Large intestine (tissue), 3 donors: ENCODE data around the gene CIB4. TPM values are rescaled to one million over a fixed set of nuclear protein-coding genes. Genes with fewer than 3 reads are reported as not detected.
A peak's percentile ranks its signal among the peaks of the same experiment; 100 is the strongest.

Experiments used
- DNase-seq, 2 donors: peaks; one replicate each; pipeline versions ENCODE4 v3.0.0 to v3.0.0-alpha.2; 2013
- H3K27ac ChIP-seq: one replicate; pipeline ENCODE4 v1.5.1; 2013; ENCODE audit warnings: low read length
- H3K27me3 ChIP-seq: 2 replicates; pipeline ENCODE4 v1.6.1; 2013; ENCODE audit warnings: low read length; ENCODE audit not compliant: control insufficient read depth, insufficient read depth
- H3K36me3 ChIP-seq: 2 replicates; pipeline ENCODE4 v1.6.1; 2013; ENCODE audit warnings: low read length; ENCODE audit not compliant: control insufficient read depth, insufficient read depth
- H3K4me1 ChIP-seq: one replicate; pipeline ENCODE4 v1.6.1; 2013; ENCODE audit warnings: low read length; ENCODE audit not compliant: control insufficient read depth, insufficient read depth
- H3K4me3 ChIP-seq: one replicate; pipeline ENCODE4 v1.5.1; 2013; ENCODE audit warnings: low read length
- H3K9me3 ChIP-seq: one replicate; pipeline ENCODE4 v1.6.1; 2013; ENCODE audit warnings: mild to moderate bottlenecking, low read depth, low read length, moderate library complexity; ENCODE audit not compliant: control insufficient read depth
- WGBS: methylation state at CpG from one replicate; pipeline ENCODE4 v1.1.5; 2013; ENCODE audit warnings: low lambda C conversion rate; ENCODE audit not compliant: insufficient coverage; 5-methylcytosine and 5-hydroxymethylcytosine counted together
- polyA plus RNA-seq: library from polyadenylated mRNA; unstranded; fragments of 120-200 nt; gene quantifications from one replicate; pipeline ENCODE4 v1.2.1, GENCODE V29; 2013

The CIB4 gene
- polyA plus RNA-seq, 1 donor, result 0.21 TPM

GRCh38 chr2:26615336-26615859 lies 25.8 kb downstream of the CIB4 start:
- H3K27me3 ChIP-seq, result peaks cover 17% of the 10 kb centered on the region
- H3K27ac ChIP-seq, result no peak overlapping the region
- no CpG with 5 or more reads among the region's 10 CpGs for WGBS
- peaks cover 24% of the 10 kb centered on the region for H3K4me1 ChIP-seq
- no peaks in the 10 kb centered on the region for H3K36me3 ChIP-seq
- no peaks in the 10 kb centered on the region for H3K9me3 ChIP-seq
- H3K4me3 ChIP-seq, result no peak overlapping the region
- no peak for DNase-seq

- no peak for DNase-seq
- WGBS, result no CpG with 5 or more reads among the region's 18 CpGs
These were observed 26.7 kb downstream of the CIB4 start for GRCh38 chr2:26614216-26615138.

GRCh38 chr2:26613241-26614215 lies 27.6 kb downstream of the CIB4 start:
- Histone ChIP-seq H3K36me3 (no peaks in the 10 kb centered on the region), H3K27me3 (peaks cover under 1% of the 10 kb centered on the region), H3K9me3 (no peaks in the 10 kb centered on the region), H3K4me3 (no peak overlapping the region), H3K27ac (no peak overlapping the region), H3K4me1 (peaks cover 35% of the 10 kb centered on the region)
- no peak for DNase-seq
- WGBS, result 20% methylated on average over 1 of the region's 13 CpGs

More at GRCh38 chr2:26614216-26615138, 26.7 kb downstream of the CIB4 start:
- Histone ChIP-seq H3K4me3 (no peak overlapping the region), H3K4me1 (peaks cover 34% of the 10 kb centered on the region), H3K27me3 (peaks cover 10% of the 10 kb centered on the region), H3K27ac (no peak overlapping the region), H3K36me3 (no peaks in the 10 kb centered on the region), H3K9me3 (no peaks in the 10 kb centered on the region)

- peak in 1 of 2 donors; percentile 26 for DNase-seq
- Histone ChIP-seq H3K27me3 (no peaks in the 10 kb centered on the region), H3K4me3 (no peak overlapping the region), H3K27ac (no peak overlapping the region), H3K9me3 (no peaks in the 10 kb centered on the region), H3K36me3 (no peaks in the 10 kb centered on the region), H3K4me1 (peaks cover 35% of the 10 kb centered on the region)
- no CpG with 5 or more reads among the region's 8 CpGs for WGBS
These were observed 28.5 kb downstream of the CIB4 start for GRCh38 chr2:26612522-26613240.

- no CpG with 5 or more reads among the region's 2 CpGs for WGBS
- Histone ChIP-seq H3K27ac (no peak overlapping the region), H3K4me3 (no peak overlapping the region)
These were observed 29.1 kb downstream of the CIB4 start for GRCh38 chr2:26612034-26612433.

GRCh38 chr2:26610504-26611335 lies 30.4 kb downstream of the CIB4 start:
- WGBS, result no CpG with 5 or more reads among the region's 7 CpGs
- DNase-seq, result no peak
- H3K4me1 ChIP-seq, result peaks cover 41% of the 10 kb centered on the region
- H3K27me3 ChIP-seq, result no peaks in the 10 kb centered on the region
- H3K4me3 ChIP-seq, result no peak overlapping the region
- no peaks in the 10 kb centered on the region for H3K9me3 ChIP-seq
- peak overlapping the region; percentile 46 for H3K27ac ChIP-seq
- H3K36me3 ChIP-seq, result no peaks in the 10 kb centered on the region

More at GRCh38 chr2:26612034-26612433, 29.1 kb downstream of the CIB4 start:
- Histone ChIP-seq H3K4me1 (peaks cover 35% of the 10 kb centered on the region), H3K9me3 (no peaks in the 10 kb centered on the region), H3K27me3 (no peaks in the 10 kb centered on the region), H3K36me3 (no peaks in the 10 kb centered on the region)
- no peak for DNase-seq

GRCh38 chr2:26609839-26610277 lies 31.3 kb downstream of the CIB4 start:
- no peak overlapping the region for H3K4me3 ChIP-seq
- H3K27ac ChIP-seq, result peak overlapping the region; percentile 46
- H3K4me1 ChIP-seq, result peaks cover 41% of the 10 kb centered on the region
- H3K27me3 ChIP-seq, result no peaks in the 10 kb centered on the region
- no peaks in the 10 kb centered on the region for H3K9me3 ChIP-seq
- no peaks in the 10 kb centered on the region for H3K36me3 ChIP-seq
- peak in 1 of 2 donors; percentile 25 for DNase-seq
- WGBS, result no CpG with 5 or more reads among the region's 10 CpGs

- no peak overlapping the region for H3K4me3 ChIP-seq
- H3K4me1 ChIP-seq, result peaks cover 39% of the 10 kb centered on the region
- no peak for DNase-seq
- peak overlapping the region; percentile 46 for H3K27ac ChIP-seq
- WGBS, result no CpG with 5 or more reads among the region's 7 CpGs
- no peaks in the 10 kb centered on the region for H3K27me3 ChIP-seq
- H3K36me3 ChIP-seq, result no peaks in the 10 kb centered on the region
- H3K9me3 ChIP-seq, result no peaks in the 10 kb centered on the region
These were observed 31.9 kb downstream of the CIB4 start for GRCh38 chr2:26609205-26609631.

- Histone ChIP-seq H3K4me3 (no peak overlapping the region), H3K9me3 (no peaks in the 10 kb centered on the region), H3K4me1 (peaks cover 35% of the 10 kb centered on the region), H3K27ac (no peak overlapping the region), H3K27me3 (no peaks in the 10 kb centered on the region), H3K36me3 (no peaks in the 10 kb centered on the region)
- WGBS, result no CpG with 5 or more reads among the region's 8 CpGs
- DNase-seq, result no peak
These were observed 32.6 kb downstream of the CIB4 start for GRCh38 chr2:26608557-26608956.
